ENCODE results near the gene SLC35G2.
"Not testable (repeated sequence)": the region's sequence is repeated elsewhere in the genome, so short reads cannot be mapped to it uniquely, and the experiment has no call there.

SLC35G2 gene

DNA sequence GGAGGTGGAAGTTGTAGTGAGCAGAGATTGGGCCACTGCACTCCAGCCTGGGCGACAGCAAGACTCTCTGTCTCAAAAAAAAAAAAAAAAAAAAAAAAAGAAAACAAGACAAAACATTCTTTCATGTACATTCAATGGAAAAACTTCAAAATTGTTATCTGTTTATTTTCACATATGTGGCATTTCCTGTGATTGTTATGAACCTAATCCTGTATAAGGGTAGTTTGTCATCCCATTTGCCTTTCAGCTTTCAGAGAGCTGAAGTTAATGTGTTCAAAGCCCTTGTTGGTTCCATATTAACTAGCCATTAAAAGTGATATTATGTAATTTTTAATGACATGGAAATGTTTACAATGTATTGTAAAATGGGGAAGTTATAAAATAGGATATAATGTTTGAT lies 25.8 kb downstream of the SLC35G2 start:
- Mint-ChIP-seq H3K27me3 (no peaks in the 10 kb centered on the region), H3K36me3 (ENCODE audit: low read depth) (peaks cover 44% of the 10 kb centered on the region), H3K4me1 (ENCODE audit: low read depth) (peaks cover 3% of the 10 kb centered on the region), H3K4me3 (no peak overlapping the region), H3K27ac (no peak overlapping the region), H3K9me3 (no peaks in the 10 kb centered on the region)
- no peak for DNase-seq

GRCh38 chr3:136852180-136852579 lies 33.3 kb downstream of the SLC35G2 start:
- DNase-seq, result no peak
- no peak overlapping the region for H3K4me3 Mint-ChIP-seq
- H3K27me3 Mint-ChIP-seq, result no peaks in the 10 kb centered on the region
- H3K36me3 Mint-ChIP-seq (ENCODE audit: low read depth), result peaks cover 40% of the 10 kb centered on the region
- peaks cover 4% of the 10 kb centered on the region for H3K9me3 Mint-ChIP-seq
- H3K4me1 Mint-ChIP-seq (ENCODE audit: low read depth), result peaks cover 2% of the 10 kb centered on the region
- H3K27ac Mint-ChIP-seq, result no peak overlapping the region

- Mint-ChIP-seq H3K27ac (no peak overlapping the region), H3K36me3 (ENCODE audit: low read depth) (peaks cover 45% of the 10 kb centered on the region)
Measured at GRCh38 chr3:136856665-136857064, 37.7 kb downstream of the SLC35G2 start.

GRCh38 chr3:136858381-136858780 lies 39.5 kb downstream of the SLC35G2 start:
- no peaks in the 10 kb centered on the region for H3K27me3 Mint-ChIP-seq
- H3K4me1 Mint-ChIP-seq (ENCODE audit: low read depth), result peaks cover 29% of the 10 kb centered on the region
- H3K27ac Mint-ChIP-seq, result no peak overlapping the region
- no peak overlapping the region for H3K4me3 Mint-ChIP-seq
- peaks cover 5% of the 10 kb centered on the region for H3K9me3 Mint-ChIP-seq
- peaks cover 55% of the 10 kb centered on the region for H3K36me3 Mint-ChIP-seq (ENCODE audit: low read depth)
- DNase-seq, result no peak

More at GRCh38 chr3:136856665-136857064, 37.7 kb downstream of the SLC35G2 start:
- DNase-seq, result no peak
- Mint-ChIP-seq H3K27me3 (no peaks in the 10 kb centered on the region), H3K9me3 (peaks cover 5% of the 10 kb centered on the region), H3K4me1 (ENCODE audit: low read depth) (peaks cover 25% of the 10 kb centered on the region), H3K4me3 (no peak overlapping the region)

- H3K27me3 Mint-ChIP-seq, result no peaks in the 10 kb centered on the region
- H3K36me3 Mint-ChIP-seq (ENCODE audit: low read depth), result peaks cover 55% of the 10 kb centered on the region
- H3K4me3 Mint-ChIP-seq, result peak overlapping the region; percentile 86
- H3K27ac Mint-ChIP-seq, result peak overlapping the region; percentile 95
- DNase-seq, result no peak
- peaks cover 5% of the 10 kb centered on the region for H3K9me3 Mint-ChIP-seq
- peaks cover 39% of the 10 kb centered on the region for H3K4me1 Mint-ChIP-seq (ENCODE audit: low read depth)
Measured at GRCh38 chr3:136860541-136860940, 41.6 kb downstream of the SLC35G2 start.

DNA sequence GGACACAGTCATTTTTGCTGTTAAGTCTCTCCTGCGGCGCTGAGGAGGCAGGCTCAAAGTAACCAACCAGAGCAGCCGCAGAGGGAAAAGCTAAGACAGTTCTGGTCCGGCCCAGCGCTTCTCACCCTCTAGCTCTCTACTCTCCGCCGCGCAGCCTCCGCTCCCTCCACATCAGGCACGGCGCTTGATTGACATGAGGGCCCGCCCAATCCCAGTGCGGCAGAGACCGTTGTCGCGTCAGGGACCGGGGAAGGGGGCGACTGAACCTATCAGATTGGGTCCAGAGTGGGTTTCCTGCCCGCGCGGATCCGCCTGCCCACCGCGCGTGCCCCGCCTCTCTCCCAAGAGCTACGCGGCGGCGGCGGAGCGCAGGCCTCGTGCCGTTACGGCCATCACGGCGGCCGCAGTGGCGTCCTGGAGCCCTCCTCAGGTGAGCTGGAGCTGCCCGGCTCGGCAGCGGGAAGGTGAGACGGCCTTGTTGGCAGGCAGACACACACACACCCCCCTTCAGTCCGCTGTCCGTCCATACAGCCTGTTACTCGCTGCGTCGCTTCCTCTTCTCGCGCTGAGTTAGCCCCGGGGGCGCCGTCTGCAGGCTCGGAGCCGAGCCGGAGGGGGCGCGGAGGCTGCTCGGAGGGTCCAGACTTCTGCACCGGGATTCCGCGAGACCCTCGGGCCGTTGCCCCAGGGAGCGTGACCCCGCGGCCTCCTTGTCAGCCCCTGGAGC lies 43.1 kb downstream of the SLC35G2 start, which contains the start of gene NCK1:
NCK1 (plus strand) TSS at position 319 of the 727 bp plus-strand sequence. CDS start 65,794 bp downstream, outside the sequence.
- Mint-ChIP-seq H3K4me3 (peak within 1 kb of the TSS; percentile 86), H3K4me1 (ENCODE audit: low read depth) (peaks cover 53% of the 10 kb centered on the region), H3K27ac (peak within 1 kb of the TSS; percentile 95), H3K27me3 (no peaks in the 10 kb centered on the region), H3K9me3 (peaks cover 2% of the 10 kb centered on the region), H3K36me3 (ENCODE audit: low read depth) (peaks cover 54% of the 10 kb centered on the region)
- DNase-seq, result peak; percentile 98

GRCh38 chr3:136862617-136863322 lies 43.8 kb downstream of the SLC35G2 start:
- DNase-seq, result no peak
- Mint-ChIP-seq H3K4me1 (ENCODE audit: low read depth) (peaks cover 56% of the 10 kb centered on the region), H3K27ac (peak overlapping the region; percentile 95), H3K36me3 (ENCODE audit: low read depth) (peaks cover 57% of the 10 kb centered on the region), H3K4me3 (peak overlapping the region; percentile 86), H3K9me3 (no peaks in the 10 kb centered on the region), H3K27me3 (no peaks in the 10 kb centered on the region)

DNA sequence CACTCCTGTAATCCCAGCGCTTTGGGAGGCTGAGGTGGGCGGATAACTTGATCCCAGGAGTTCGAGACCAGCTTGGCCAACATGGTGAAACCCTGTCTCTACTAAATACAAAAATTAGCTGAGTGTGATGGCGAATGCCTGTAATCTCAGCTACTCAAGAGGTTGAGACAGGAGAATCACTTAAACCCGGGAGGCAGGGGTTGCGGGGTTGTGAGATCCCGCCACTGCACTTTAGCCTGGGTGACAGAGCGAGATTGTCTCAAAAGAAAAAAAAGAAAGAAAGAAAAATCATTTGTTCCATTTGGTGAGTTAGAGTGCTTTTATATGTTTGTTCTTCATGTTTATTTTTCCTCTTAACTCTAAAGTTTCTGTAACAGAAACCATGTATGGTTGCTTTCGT lies 50.4 kb downstream of the SLC35G2 start:
- H3K4me3 Mint-ChIP-seq, result no peak overlapping the region
- no peak overlapping the region for H3K27ac Mint-ChIP-seq

GRCh38 chr3:136872258-136872657 lies 53.3 kb downstream of the SLC35G2 start:
- H3K4me1 Mint-ChIP-seq (ENCODE audit: low read depth), result peaks cover 56% of the 10 kb centered on the region
- not testable (repeated sequence) for DNase-seq, H3K27ac Mint-ChIP-seq, H3K27me3 Mint-ChIP-seq, H3K4me3 Mint-ChIP-seq
- peaks cover 74% of the 10 kb centered on the region for H3K36me3 Mint-ChIP-seq (ENCODE audit: low read depth)
- peaks cover 13% of the 10 kb centered on the region for H3K9me3 Mint-ChIP-seq

More for the DNA sequence above, 50.4 kb downstream of the SLC35G2 start:
- Mint-ChIP-seq H3K36me3 (ENCODE audit: low read depth) (peaks cover 82% of the 10 kb centered on the region), H3K9me3 (peaks cover 13% of the 10 kb centered on the region), H3K27me3 (no peaks in the 10 kb centered on the region), H3K4me1 (ENCODE audit: low read depth) (peaks cover 63% of the 10 kb centered on the region)
- DNase-seq, result no peak

DNA sequence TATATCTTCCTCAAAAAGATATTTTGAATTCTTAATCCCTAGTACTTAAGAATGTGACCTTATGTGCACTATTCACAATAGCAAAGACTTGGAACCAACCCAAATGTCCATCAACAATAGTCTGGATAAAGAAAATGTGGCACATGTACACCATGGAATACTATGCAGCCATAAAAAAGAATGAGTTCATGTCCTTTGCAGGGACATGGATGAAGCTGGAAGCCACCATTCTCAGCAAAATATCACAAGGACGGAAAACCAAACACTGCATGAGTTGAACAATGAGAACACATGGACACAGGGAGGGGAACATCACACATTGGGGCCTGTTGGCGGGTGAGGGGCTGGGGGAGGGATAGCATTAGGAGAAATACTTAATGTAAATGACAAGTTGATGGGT lies 60.6 kb downstream of the SLC35G2 start:
- not testable (repeated sequence) for H3K4me3 Mint-ChIP-seq, H3K27ac Mint-ChIP-seq, H3K27me3 Mint-ChIP-seq, H3K9me3 Mint-ChIP-seq, DNase-seq
- Mint-ChIP-seq H3K36me3 (ENCODE audit: low read depth) (peaks cover 32% of the 10 kb centered on the region), H3K4me1 (ENCODE audit: low read depth) (peaks cover 57% of the 10 kb centered on the region)

DNA sequence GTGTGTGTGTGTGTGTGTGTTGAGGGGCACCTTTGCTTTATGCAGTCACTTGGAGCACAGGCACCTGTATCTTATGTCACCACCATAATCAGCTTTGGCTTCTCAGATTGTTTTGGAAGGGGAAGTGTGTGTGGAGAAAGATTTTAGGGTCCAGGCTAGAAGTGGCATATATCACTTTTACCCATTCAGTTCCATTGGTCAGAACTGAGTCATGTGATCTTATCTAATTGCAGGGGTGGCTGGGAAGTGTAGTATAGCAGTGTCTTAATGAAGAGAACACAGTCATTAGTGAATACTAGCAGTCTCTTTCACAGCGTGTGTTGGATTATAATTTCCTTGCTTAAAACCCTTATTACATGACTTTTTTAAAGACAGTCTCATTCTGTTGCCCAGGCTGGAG lies 63.6 kb downstream of the SLC35G2 start:
- Mint-ChIP-seq H3K4me3 (no peak overlapping the region), H3K36me3 (ENCODE audit: low read depth) (peaks cover 28% of the 10 kb centered on the region), H3K27ac (peak overlapping the region; percentile 32), H3K4me1 (ENCODE audit: low read depth) (peaks cover 67% of the 10 kb centered on the region), H3K27me3 (no peaks in the 10 kb centered on the region), H3K9me3 (peaks cover 6% of the 10 kb centered on the region)
- DNase-seq, result no peak

GRCh38 chr3:136883967-136884720 lies 65.2 kb downstream of the SLC35G2 start:
- Mint-ChIP-seq H3K4me3 (no peak overlapping the region), H3K4me1 (ENCODE audit: low read depth) (peaks cover 73% of the 10 kb centered on the region), H3K27me3 (no peaks in the 10 kb centered on the region)

DNA sequence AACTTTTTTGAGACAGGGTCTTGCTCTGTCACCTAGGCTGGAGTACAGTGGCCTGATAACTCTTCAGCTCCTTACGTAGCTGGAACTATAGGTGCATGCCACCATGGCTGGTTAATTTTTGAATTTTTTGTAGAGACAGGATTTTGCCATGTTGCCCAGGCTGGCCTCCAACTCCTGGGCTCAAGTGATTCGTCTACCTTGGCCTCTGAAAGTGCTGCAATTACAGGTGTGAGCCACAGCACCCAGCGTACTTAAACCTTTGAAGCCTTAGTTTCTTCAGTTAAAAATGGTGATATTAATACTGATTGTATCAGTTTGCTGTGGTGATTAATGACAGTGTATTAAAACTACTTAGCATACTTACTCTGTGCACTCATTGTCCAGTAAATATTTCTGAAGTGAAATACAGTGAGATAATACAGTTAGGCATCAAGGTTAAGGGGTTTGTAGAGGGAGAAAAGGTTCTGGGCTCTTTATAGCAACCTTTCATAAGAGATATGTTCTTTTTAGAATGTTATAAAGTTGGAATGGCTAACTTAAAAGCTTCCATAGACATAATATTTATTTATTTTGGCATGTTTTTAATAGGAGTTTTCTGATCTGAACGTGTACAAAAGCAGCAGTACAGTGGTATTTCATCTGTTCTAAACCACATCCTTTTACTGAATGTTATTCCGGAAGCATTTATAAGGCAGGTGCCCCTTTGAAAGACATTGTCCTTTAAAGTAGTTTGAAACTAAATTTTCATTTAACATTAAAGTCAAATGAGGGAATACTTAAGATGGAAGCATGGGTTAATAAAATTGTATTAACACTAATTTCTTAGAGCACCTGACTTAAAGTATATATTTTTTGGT lies 66.7 kb downstream of the SLC35G2 start:
- DNase-seq, result no peak
- peak overlapping the region; percentile 38 for H3K4me3 Mint-ChIP-seq
- H3K27ac Mint-ChIP-seq, result peak overlapping the region; percentile 83
- no peaks in the 10 kb centered on the region for H3K9me3 Mint-ChIP-seq
- no peaks in the 10 kb centered on the region for H3K27me3 Mint-ChIP-seq
- peaks cover 28% of the 10 kb centered on the region for H3K36me3 Mint-ChIP-seq (ENCODE audit: low read depth)
- peaks cover 75% of the 10 kb centered on the region for H3K4me1 Mint-ChIP-seq (ENCODE audit: low read depth)

More at GRCh38 chr3:136883967-136884720, 65.2 kb downstream of the SLC35G2 start:
- H3K36me3 Mint-ChIP-seq (ENCODE audit: low read depth), result peaks cover 21% of the 10 kb centered on the region
- H3K27ac Mint-ChIP-seq, result peak overlapping the region; percentile 73
- no peak for DNase-seq
- H3K9me3 Mint-ChIP-seq, result no peaks in the 10 kb centered on the region

- no peak for DNase-seq
Measured at GRCh38 chr3:136889947-136890346, 71.0 kb downstream of the SLC35G2 start.

More at GRCh38 chr3:136889947-136890346, 71.0 kb downstream of the SLC35G2 start:
- Mint-ChIP-seq H3K4me1 (ENCODE audit: low read depth) (peaks cover 75% of the 10 kb centered on the region), H3K36me3 (ENCODE audit: low read depth) (peaks cover 50% of the 10 kb centered on the region), H3K4me3 (no peak overlapping the region), H3K9me3 (no peaks in the 10 kb centered on the region), H3K27ac (no peak overlapping the region), H3K27me3 (no peaks in the 10 kb centered on the region)
